PC-3 (cell line): ENCODE measurements around the gene CYP26C1. TPM values are rescaled to one million over a fixed set of nuclear protein-coding genes. Genes with fewer than 3 reads are reported as not detected.

Experiments
- ATAC-seq: fragments of 200-7000 bp; cut with Tn5 transposase; 2 replicates; pipeline ENCODE4 v1.9.1; 2020; ENCODE audit warnings: mild to moderate bottlenecking, moderate library complexity
- BruUV-seq: library from RNA; stranded (reverse); fragments of 400-500 nt; replicated peaks from 2 replicates; lab custom pipeline; 2021; lab: Mats Ljungman, UMichigan
- CTCF ChIA-PET: fragments of 300-600 bp; sonication (Branson Sonifier 250); formaldehyde crosslinking; loops from one replicate; lab custom pipeline; 2022; ENCODE audit warnings: antibody characterized with exemption; lab: Charles Lee
- POLR2A ChIA-PET: fragments of 300-600 bp; sonication (Branson Sonifier 250); formaldehyde crosslinking; loops from one replicate; lab custom pipeline; 2022; ENCODE audit warnings: antibody characterized with exemption; ENCODE audit not compliant: unreplicated experiment; lab: Charles Lee
- DNase-seq: peaks from one replicate; pipeline ENCODE4 v3.0.0-alpha.2; 2015
- H2AFZ ChIP-seq: fragments of 300-600 bp; sonication (generic); 2 replicates; pipeline ENCODE4 v1.6.0; 2016; ENCODE audit warnings: antibody characterized with exemption, low read length
- H3F3A ChIP-seq: fragments of 300-600 bp; sonication (generic); one replicate; pipeline ENCODE4 v1.6.0; 2017; ENCODE audit warnings: antibody characterized with exemption, low read length, control low read depth, mild to moderate bottlenecking; ENCODE audit not compliant: unreplicated experiment
- H3K27ac ChIP-seq: fragments of 300-600 bp; sonication (generic); 2 replicates; pipeline ENCODE4 v1.5.1; 2016; ENCODE audit warnings: mild to moderate bottlenecking, low read length
- H3K27me3 ChIP-seq: fragments of 300-600 bp; sonication (generic); 2 replicates; pipeline ENCODE4 v1.6.1; 2016; ENCODE audit warnings: low read length, mixed read lengths
- H3K36me3 ChIP-seq: fragments of 300-600 bp; sonication (generic); 2 replicates; pipeline ENCODE4 v1.6.1; 2016; ENCODE audit warnings: low read depth, mixed run types, low read length, mixed read lengths
- H3K4me1 ChIP-seq: fragments of 300-600 bp; sonication (generic); 2 replicates; pipeline ENCODE4 v1.5.1; 2016; ENCODE audit warnings: low read length; ENCODE audit not compliant: insufficient read depth
- H3K4me2 ChIP-seq: fragments of 300-600 bp; sonication (generic); 2 replicates; pipeline ENCODE4 v1.6.0; 2016; ENCODE audit warnings: low read length
- H3K4me3 ChIP-seq: fragments of 300-600 bp; sonication (generic); 2 replicates; pipeline ENCODE4 v1.5.1; 2016; ENCODE audit warnings: mild to moderate bottlenecking, low read length, mixed read lengths
- H3K79me2 ChIP-seq: fragments of 300-600 bp; sonication (generic); 2 replicates; pipeline ENCODE4 v1.6.1; 2017; ENCODE audit warnings: low read length, mixed read lengths
- H3K9ac ChIP-seq: fragments of 300-600 bp; sonication (generic); 2 replicates; pipeline ENCODE4 v1.6.0; 2016; ENCODE audit warnings: mild to moderate bottlenecking, low read length
- H3K9me2 ChIP-seq: fragments of 300-600 bp; sonication (generic); replicated peaks from 2 replicates; pipeline ENCODE4 v1.6.1; 2016; ENCODE audit warnings: mixed run types, low read length, mixed read lengths
- H3K9me3 ChIP-seq: fragments of 300-600 bp; sonication (generic); 2 replicates; pipeline ENCODE4 v1.6.1; 2016; ENCODE audit warnings: low read length, mixed read lengths
- H4K20me1 ChIP-seq: fragments of 300-600 bp; sonication (generic); 2 replicates; pipeline ENCODE4 v1.6.1; 2016; ENCODE audit warnings: low read length, mixed read lengths
- CTCF ChIP-seq: fragments of 300-600 bp; sonication (generic); conservative IDR thresholded peaks from 2 replicates; pipeline ENCODE4 v1.5.1; 2017; ENCODE audit warnings: antibody characterized with exemption, low read depth, mild to moderate bottlenecking, low read length
- EZH2 ChIP-seq: fragments of 300-600 bp; sonication (generic); IDR thresholded peaks from one replicate; pipeline ENCODE4 v1.6.1; 2017; ENCODE audit warnings: antibody characterized with exemption, mild to moderate bottlenecking, low read length; ENCODE audit not compliant: unreplicated experiment
- EZH2phosphoT487 ChIP-seq: fragments of 300-600 bp; sonication (generic); IDR thresholded peaks from 2 replicates; pipeline ENCODE4 v1.6.1; 2018; ENCODE audit warnings: mild to moderate bottlenecking, antibody characterized with exemption, low read length, borderline replicate concordance
- intact Hi-C: fragments of 100-400 bp; cut with micrococcal nuclease; formaldehyde crosslinking; loops from 2 replicates; pipeline ENCODE4 v1.9.0; 2023
- total RNA-seq: library from RNA; depleted of rRNA; stranded (reverse); fragments of >200 nt; gene quantifications from 2 replicates; pipeline ENCODE4 v1.2.3, GENCODE V29; 2014

The CYP26C1 gene
- total RNA-seq, 1 experiment from 2014 or later = not detected

GRCh38 chr10:93066544-93066913 lies 5.9 kb downstream of the CYP26C1 start:
- TF ChIP-seq EZH2 = no peak
- TF ChIP-seq CTCF = no peak
- no peak for TF ChIP-seq EZH2phosphoT487
- no peak overlapping the region for H2AFZ ChIP-seq
- no peak overlapping the region for H3K27ac ChIP-seq
- no peak overlapping the region for H3K4me2 ChIP-seq
- no peak overlapping the region for H3K9ac ChIP-seq
- H3K9me2 ChIP-seq = no peaks in the 10 kb centered on the region
- DNase-seq (no peak), ATAC-seq (no peak)
- POLR2A ChIA-PET = no interaction called here
- no TSS peak for BruUV-seq
- H4K20me1 ChIP-seq = no peaks in the 10 kb centered on the region
- H3F3A ChIP-seq = no peaks in the 10 kb centered on the region
- no peaks in the 10 kb centered on the region for H3K79me2 ChIP-seq
- no peaks in the 10 kb centered on the region for H3K36me3 ChIP-seq
- CTCF ChIA-PET = no interaction called here
- no peaks in the 10 kb centered on the region for H3K4me1 ChIP-seq
- no peaks in the 10 kb centered on the region for H3K9me3 ChIP-seq
- intact Hi-C loops = no loop called here
- H3K4me3 ChIP-seq = no peak overlapping the region
- no peaks in the 10 kb centered on the region for H3K27me3 ChIP-seq

- ATAC-seq (no peak), DNase-seq (no peak)
- no peaks in the 10 kb centered on the region for H3K36me3 ChIP-seq
- peaks cover 3% of the 10 kb centered on the region; the same call in 1 of the 2 replicates for H3K27me3 ChIP-seq
- H2AFZ ChIP-seq = no peak overlapping the region
- H3K4me1 ChIP-seq = peaks cover 2% of the 10 kb centered on the region; the same call in 1 of the 2 replicates
- no peak overlapping the region for H3K4me2 ChIP-seq
- no peaks in the 10 kb centered on the region for H3K9me3 ChIP-seq
- BruUV-seq = no TSS peak
- H3K27ac ChIP-seq = no peak overlapping the region
- no peak overlapping the region for H3K9ac ChIP-seq
- no peaks in the 10 kb centered on the region for H4K20me1 ChIP-seq
- no peaks in the 10 kb centered on the region for H3K9me2 ChIP-seq
- H3F3A ChIP-seq = no peaks in the 10 kb centered on the region
- no peaks in the 10 kb centered on the region for H3K79me2 ChIP-seq
- POLR2A ChIA-PET = no interaction called here
- intact Hi-C loops = no loop called here
- no peak for TF ChIP-seq EZH2phosphoT487
- TF ChIP-seq EZH2 = no peak
- TF ChIP-seq CTCF = no peak
- CTCF ChIA-PET = no interaction called here
- H3K4me3 ChIP-seq = no peak overlapping the region
These were observed 7.1 kb downstream of the CYP26C1 start for GRCh38 chr10:93067443-93068365.
